ENCODE measurements around the gene TNFAIP8L3.
A peak's percentile ranks its signal among the peaks of the same experiment; 100 is the strongest.

The TNFAIP8L3 gene

GRCh38 chr15:51089041-51089440, 5.7 kb downstream of the TNFAIP8L3 start:
- DNase-seq: no peak

GRCh38 chr15:51088585-51088984, 6.1 kb downstream of the TNFAIP8L3 start:
- DNase-seq: no peak

GRCh38 chr15:51087513-51087912, 7.2 kb downstream of the TNFAIP8L3 start:
- no peak for DNase-seq

GRCh38 chr15:51086409-51086808, 8.3 kb downstream of the TNFAIP8L3 start:
- DNase-seq: no peak

GRCh38 chr15:51085764-51086163, 8.9 kb downstream of the TNFAIP8L3 start:
- no peak for DNase-seq

GRCh38 chr15:51083641-51084166, 11.0 kb downstream of the TNFAIP8L3 start:
- DNase-seq: no peak

GRCh38 chr15:51082246-51082645, 12.5 kb downstream of the TNFAIP8L3 start:
- no peak for DNase-seq

GRCh38 chr15:51080286-51080685, 14.4 kb downstream of the TNFAIP8L3 start:
- DNase-seq: no peak

- no peak for DNase-seq
Measured at GRCh38 chr15:51079226-51079625, 15.5 kb downstream of the TNFAIP8L3 start.

GRCh38 chr15:51077221-51078153, 17.2 kb downstream of the TNFAIP8L3 start:
- DNase-seq: peak; percentile 95

- no peak for DNase-seq
Measured at GRCh38 chr15:51076524-51077220, 18.0 kb downstream of the TNFAIP8L3 start.

GRCh38 chr15:51075826-51076523, 18.7 kb downstream of the TNFAIP8L3 start:
- peak; percentile 35 for DNase-seq

- no peak for DNase-seq
Measured at GRCh38 chr15:51075364-51075763, 19.3 kb downstream of the TNFAIP8L3 start.

- no peak for DNase-seq
Measured at GRCh38 chr15:51074926-51075325, 19.8 kb downstream of the TNFAIP8L3 start.

- peak; percentile 13 for DNase-seq
Measured at GRCh38 chr15:51071578-51071977, 23.1 kb downstream of the TNFAIP8L3 start.

- DNase-seq: no peak
Measured at GRCh38 chr15:51069983-51070382, 24.7 kb downstream of the TNFAIP8L3 start.

GRCh38 chr15:51067510-51067909, 27.2 kb downstream of the TNFAIP8L3 start:
- no peak for DNase-seq

GRCh38 chr15:51065781-51066180, 28.9 kb downstream of the TNFAIP8L3 start:
- DNase-seq: no peak

GRCh38 chr15:51065261-51065660, 29.4 kb downstream of the TNFAIP8L3 start:
- DNase-seq: no peak

- DNase-seq: no peak
Measured at GRCh38 chr15:51062736-51063135, 32.0 kb downstream of the TNFAIP8L3 start.

GRCh38 chr15:51060030-51060673, 34.6 kb downstream of the TNFAIP8L3 start:
- no peak for DNase-seq

- DNase-seq: no peak
Measured at GRCh38 chr15:51054535-51054934, 40.2 kb downstream of the TNFAIP8L3 start.

GRCh38 chr15:51053571-51053970, 41.1 kb downstream of the TNFAIP8L3 start:
- DNase-seq: no peak

Data from hematopoietic multipotent progenitor cell treated with erythropoietin and hydrocortisone succinate and interleukin-3 and kit ligand, for 4 days (in vitro differentiated cells).